Renal pelvis (tissue), 4 donors: Measurements from ENCODE around the gene GPRC5C. TPM values are rescaled to one million over a fixed set of nuclear protein-coding genes. Genes with fewer than 3 reads are reported as not detected.
"Not testable (repeated sequence)": the region's sequence is repeated elsewhere in the genome, so short reads cannot be mapped to it uniquely, and the experiment has no call there.

Source experiments
- DNase-seq: peaks from one replicate; pipeline ENCODE4 v3.0.0-alpha.2; 2013
- polyA plus RNA-seq, 3 donors: library from polyadenylated mRNA; unstranded; fragments of 120-200 nt; gene quantifications; one replicate each; pipeline ENCODE4 v1.2.1, GENCODE V29; 2013; ENCODE audit not compliant: insufficient read length in 3 of 3

GPRC5C gene
- polyA plus RNA-seq, 3 donors = 133 to 151 (median 134) TPM

- no peak for DNase-seq
Measured at GRCh38 chr17:74396567-74396966, 35.3 kb upstream of the GPRC5C start.

- no peak for DNase-seq
Measured at GRCh38 chr17:74402048-74402447, 29.8 kb upstream of the GPRC5C start.

GRCh38 chr17:74403512-74404137 is 28.3 kb upstream of the GPRC5C start:
- DNase-seq = no peak

GRCh38 chr17:74404218-74404617 is 27.7 kb upstream of the GPRC5C start:
- DNase-seq = no peak

GRCh38 chr17:74404789-74405188 is 27.1 kb upstream of the GPRC5C start:
- DNase-seq = no peak

GRCh38 chr17:74405311-74405710 is 26.6 kb upstream of the GPRC5C start:
- DNase-seq = not testable (repeated sequence)

- no peak for DNase-seq
Measured at GRCh38 chr17:74407384-74407783, 24.5 kb upstream of the GPRC5C start.

- DNase-seq = no peak
Measured at GRCh38 chr17:74408262-74408661, 23.6 kb upstream of the GPRC5C start.

GRCh38 chr17:74408815-74409214 is 23.1 kb upstream of the GPRC5C start:
- no peak for DNase-seq

- no peak for DNase-seq
Measured at GRCh38 chr17:74410001-74410443, 21.9 kb upstream of the GPRC5C start.

GRCh38 chr17:74412581-74412980 is 19.3 kb upstream of the GPRC5C start:
- DNase-seq = no peak

GRCh38 chr17:74413491-74413890 is 18.4 kb upstream of the GPRC5C start:
- DNase-seq = no peak

GRCh38 chr17:74414510-74414909 is 17.4 kb upstream of the GPRC5C start:
- DNase-seq = no peak

GRCh38 chr17:74415608-74416396 is 16.1 kb upstream of the GPRC5C start:
- DNase-seq = no peak

- no peak for DNase-seq
Measured at GRCh38 chr17:74417178-74418045, 14.5 kb upstream of the GPRC5C start.

GRCh38 chr17:74419928-74420411 is 11.9 kb upstream of the GPRC5C start:
- DNase-seq = no peak

- DNase-seq = no peak
Measured at GRCh38 chr17:74424117-74424516, 7.8 kb upstream of the GPRC5C start.

- DNase-seq = no peak
Measured at GRCh38 chr17:74424657-74425056, 7.2 kb upstream of the GPRC5C start.

- DNase-seq = no peak
Measured at GRCh38 chr17:74426551-74427047, 5.3 kb upstream of the GPRC5C start.

GRCh38 chr17:74427048-74427762 is 4.7 kb upstream of the GPRC5C start:
- DNase-seq = peak; percentile 89

GRCh38 chr17:74427763-74428153 is 4.1 kb upstream of the GPRC5C start:
- no peak for DNase-seq
